Measurements from ENCODE around the gene SLC6A3.
"Not testable (repeated sequence)": the region's sequence is repeated elsewhere in the genome, so short reads cannot be mapped to it uniquely, and the experiment has no call there.

The SLC6A3 gene

DNA sequence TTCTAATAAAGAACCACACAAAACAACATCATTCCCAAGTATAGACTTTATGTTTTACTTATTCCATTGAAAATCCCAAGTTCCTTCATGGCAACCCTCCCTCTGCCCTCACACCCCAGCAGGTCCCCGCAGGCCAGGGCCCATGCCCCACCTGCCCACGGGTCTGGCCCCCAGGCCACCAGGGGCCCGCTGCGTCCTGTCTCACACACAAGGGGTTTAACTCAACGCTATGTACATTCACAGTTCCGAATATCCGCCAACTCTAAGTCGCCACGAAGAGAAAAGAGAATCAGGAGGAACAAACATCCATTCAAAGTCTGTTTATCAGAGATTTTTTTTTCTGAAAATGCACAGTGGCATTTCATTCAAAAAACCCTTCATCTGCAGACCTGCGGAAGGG, 16.2 kb upstream of the SLC6A3 start:
- TF ChIP-seq CTCF (conservative IDR thresholded peaks at IDR 0.05) (no peak), ZFX (IDR thresholded peaks at IDR 0.05) (no peak)
- H3K27ac ChIP-seq = no peak overlapping the region

DNA sequence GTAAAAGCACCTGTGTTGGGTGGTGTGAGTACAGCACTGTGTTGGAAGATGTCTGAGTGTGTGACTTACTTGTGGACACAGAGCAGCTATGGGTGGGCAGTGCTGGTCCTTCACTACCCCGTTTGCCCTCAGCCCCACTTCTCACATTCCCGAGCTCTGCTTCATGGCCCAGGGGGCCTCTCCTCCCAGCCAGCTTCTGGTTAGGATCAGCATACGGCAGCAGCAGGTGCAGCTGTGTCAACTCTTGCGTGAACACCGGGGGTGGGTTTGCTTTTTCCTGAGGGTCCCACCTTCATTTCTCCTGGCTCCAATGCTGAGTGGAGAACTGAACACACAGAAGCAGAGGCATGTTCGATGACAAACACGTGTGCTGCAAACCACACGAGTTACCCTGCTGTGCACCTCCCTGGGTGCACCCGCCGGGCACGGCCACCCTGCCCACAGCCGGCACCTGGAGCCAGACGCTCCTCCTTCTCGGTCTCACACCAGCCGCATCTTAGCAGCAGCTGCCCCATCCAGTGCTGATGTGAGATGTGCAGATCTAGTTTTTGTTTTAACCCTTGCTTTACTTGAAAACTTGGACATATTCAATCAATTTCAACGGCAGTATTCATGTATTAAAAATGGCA, 14.9 kb upstream of the SLC6A3 start:
- H3K27ac ChIP-seq = no peak overlapping the region
- TF ChIP-seq CTCF (conservative IDR thresholded peaks at IDR 0.05) (no peak), ZFX (IDR thresholded peaks at IDR 0.05) (no peak)

GRCh38 chr5:1459435-1459834, 14.2 kb upstream of the SLC6A3 start:
- H3K27ac ChIP-seq = not testable (repeated sequence)

GRCh38 chr5:1456110-1456881, 11.1 kb upstream of the SLC6A3 start:
- not testable (repeated sequence) for H3K27ac ChIP-seq

- no peak for TF ChIP-seq ZFX (IDR thresholded peaks at IDR 0.05)
- TF ChIP-seq CTCF (conservative IDR thresholded peaks at IDR 0.05) = no peak
- H3K27ac ChIP-seq = no peak overlapping the region
Observed at GRCh38 chr5:1453613-1454012, 8.4 kb upstream of the SLC6A3 start.

DNA sequence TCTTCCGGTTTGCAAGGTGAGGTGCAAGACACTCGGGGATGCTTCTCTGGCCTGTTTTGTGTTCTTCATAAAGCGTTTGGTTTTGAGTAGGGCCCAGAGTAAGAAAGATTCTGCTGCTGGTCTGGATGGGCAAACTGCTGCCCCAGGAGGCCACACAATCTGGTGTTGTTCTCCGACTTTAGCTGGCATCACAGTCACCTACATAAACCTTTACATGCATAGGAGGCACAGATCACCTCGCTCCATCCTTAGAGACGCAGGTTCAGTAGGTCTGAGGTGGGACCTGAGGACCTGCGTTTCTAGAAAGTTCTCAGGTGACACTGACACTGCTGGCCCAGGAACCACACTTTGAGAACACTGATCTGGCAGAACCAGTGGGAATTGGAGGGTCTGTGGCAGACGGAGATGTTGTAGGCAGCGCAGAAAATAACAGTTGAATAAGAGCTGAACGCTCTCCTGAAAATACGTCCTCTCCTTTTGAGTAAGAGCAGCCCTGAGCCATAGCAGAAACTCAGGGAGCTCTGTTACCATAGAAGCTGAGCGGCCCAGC, 3.9 kb upstream of the SLC6A3 start:
- TF ChIP-seq ZFX (IDR thresholded peaks at IDR 0.05) = no peak
- no peak for TF ChIP-seq CTCF (conservative IDR thresholded peaks at IDR 0.05)
- no peak overlapping the region for H3K27ac ChIP-seq

DNA sequence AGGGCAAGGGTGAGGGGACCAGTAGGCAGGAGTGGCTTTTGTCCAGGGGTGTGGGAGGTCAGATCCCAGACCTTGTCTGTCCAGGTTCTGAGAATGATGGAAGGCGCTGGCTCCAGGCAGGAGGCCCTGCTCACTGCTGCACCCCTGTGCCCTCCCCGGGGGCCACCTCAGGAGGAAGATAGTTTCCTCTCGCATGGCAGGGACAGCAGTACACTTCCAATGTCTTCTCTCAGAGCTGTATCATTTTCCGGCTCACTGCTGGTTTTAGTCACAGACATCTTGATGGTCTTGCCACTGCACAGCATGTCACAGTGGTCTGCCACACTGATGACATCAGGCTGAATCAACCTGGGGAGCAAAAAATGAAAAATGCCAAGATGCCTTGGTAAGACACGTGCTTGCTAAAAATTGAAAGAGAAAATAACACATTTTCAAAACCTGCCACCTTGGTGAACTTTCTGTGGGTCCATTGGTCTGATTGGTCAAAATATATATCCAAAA, 3.3 kb upstream of the SLC6A3 start:
- H3K27ac ChIP-seq = no peak overlapping the region
- TF ChIP-seq ZFX (IDR thresholded peaks at IDR 0.05) = no peak
- TF ChIP-seq CTCF (conservative IDR thresholded peaks at IDR 0.05) = no peak

GRCh38 chr5:1447671-1448361, 2.6 kb upstream of the SLC6A3 start:
- TF ChIP-seq CTCF (conservative IDR thresholded peaks at IDR 0.05) = no peak
- no peak for TF ChIP-seq ZFX (IDR thresholded peaks at IDR 0.05)
- no peak overlapping the region for H3K27ac ChIP-seq

Data from C4-2B (cell line).